HG02852 (cell line): ENCODE measurements around the gene CTNNA3.
A peak's percentile ranks its signal among the peaks of the same experiment; 100 is the strongest.

Experiments
- ATAC-seq: cut with Tn5 transposase; IDR thresholded peaks from one replicate; pipeline ENCODE4 v1.9.1; 2021; ENCODE audit warnings: mild to moderate bottlenecking, moderate library complexity; ENCODE audit not compliant: unreplicated experiment

Gene CTNNA3

DNA sequence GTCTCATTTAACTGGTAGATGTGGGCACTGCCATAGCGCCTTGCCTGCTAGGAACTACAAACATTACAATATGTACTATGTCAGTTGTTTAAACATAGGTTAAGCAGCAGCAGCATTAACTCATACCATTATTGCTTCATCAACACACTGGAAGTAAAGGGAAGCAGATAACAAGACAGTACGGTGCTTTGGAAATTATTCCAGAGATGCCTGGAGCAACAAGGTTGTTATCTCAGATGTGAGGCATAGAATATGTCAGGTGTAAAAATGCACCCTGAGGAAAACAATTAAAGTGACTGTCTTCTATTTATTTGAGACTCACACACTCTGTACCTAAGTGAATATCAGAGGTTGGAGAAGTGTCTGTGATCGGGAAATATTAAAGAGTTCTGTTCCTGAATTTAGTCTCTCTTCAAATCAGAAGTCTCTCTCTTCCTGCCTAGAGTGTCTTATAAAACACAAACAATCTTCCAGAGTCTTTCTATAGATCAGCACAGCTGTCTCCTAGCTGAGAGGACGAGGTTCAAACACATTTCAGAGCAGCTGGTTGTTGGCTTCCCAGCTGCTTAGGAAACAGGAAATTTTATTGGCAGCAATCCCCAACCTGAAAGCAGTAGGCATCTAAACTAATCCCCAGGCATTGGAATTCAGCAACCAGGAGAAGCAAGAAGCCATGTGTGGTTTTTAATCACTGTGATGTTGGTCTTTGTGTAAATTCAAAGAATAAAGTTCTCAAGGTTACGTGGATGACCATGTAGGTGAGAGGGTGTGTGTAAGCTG, 1764.5 kb downstream of the CTNNA3 start:
- ATAC-seq, result no peak

- ATAC-seq, result no peak
These were observed 1784.7 kb downstream of the CTNNA3 start for GRCh38 chr10:65911151-65911835.

DNA sequence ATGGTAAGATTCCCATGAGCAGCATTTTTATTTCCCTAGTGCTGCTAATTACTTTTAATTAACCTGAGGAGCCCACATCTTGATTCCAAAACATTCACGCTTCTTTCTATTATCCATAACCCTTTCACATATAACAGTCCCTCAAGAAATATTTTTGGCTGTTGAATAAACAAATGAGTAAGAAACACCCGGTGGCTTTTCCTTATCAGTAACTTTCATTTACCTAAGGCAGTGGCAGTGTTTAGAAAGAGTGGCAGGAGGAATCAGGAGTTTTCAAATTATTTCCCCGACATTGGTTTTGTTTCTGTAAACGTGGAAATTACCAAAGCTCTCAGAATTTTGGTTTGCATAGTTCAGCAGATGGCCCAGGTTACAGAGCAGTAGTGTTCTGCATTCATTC, 1785.8 kb downstream of the CTNNA3 start:
- no peak for ATAC-seq

DNA sequence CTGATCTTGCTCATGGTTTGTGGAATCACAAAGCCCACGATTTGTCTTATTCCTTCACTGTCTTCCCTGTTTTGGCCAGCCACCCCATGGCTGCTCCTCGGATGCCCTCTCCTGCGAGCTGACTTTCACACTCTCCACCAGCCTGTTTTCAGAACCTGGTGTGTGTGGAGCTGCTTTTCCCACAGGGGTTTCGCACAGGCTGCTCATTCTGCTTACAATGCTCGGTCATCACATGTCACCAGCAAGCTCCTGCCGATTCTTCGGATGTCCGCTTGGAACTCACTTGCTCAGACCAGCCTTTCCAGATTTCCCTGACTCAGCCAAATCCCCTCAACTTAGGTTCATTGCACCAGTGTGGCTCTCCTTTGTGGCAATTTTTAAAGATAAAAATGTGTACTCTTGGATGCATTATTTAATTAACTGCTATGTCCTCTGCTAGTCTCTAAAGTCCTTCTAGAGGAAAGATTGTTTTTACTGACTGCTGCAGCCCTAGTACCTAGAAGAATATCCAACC, 1788.7 kb downstream of the CTNNA3 start:
- ATAC-seq, result no peak

- no peak for ATAC-seq
These were observed 1792.4 kb downstream of the CTNNA3 start for GRCh38 chr10:65903620-65904019.

- no peak for ATAC-seq
These were observed 1795.7 kb downstream of the CTNNA3 start for GRCh38 chr10:65900271-65900670.

- no peak for ATAC-seq
These were observed 1797.9 kb downstream of the CTNNA3 start for GRCh38 chr10:65898055-65898454.

DNA sequence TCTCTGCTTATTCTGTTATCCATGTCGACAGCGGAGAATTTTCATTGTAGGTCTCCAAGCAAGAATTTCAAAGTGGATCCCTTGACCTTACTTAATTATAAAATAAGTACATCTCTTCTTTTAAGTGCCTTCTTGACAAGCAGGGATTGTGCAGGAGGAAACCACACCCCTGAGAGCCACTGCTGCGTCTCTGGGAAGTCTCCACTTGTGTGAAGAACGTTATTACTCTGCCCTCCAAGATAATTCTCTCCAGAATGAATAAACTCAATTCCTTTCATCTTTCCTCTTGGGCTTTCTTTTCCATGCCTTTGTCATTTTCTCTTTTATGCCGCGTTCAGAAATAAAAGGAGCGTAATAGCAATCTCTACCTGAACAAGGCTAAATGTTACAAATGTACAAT, 1801.0 kb downstream of the CTNNA3 start:
- no peak for ATAC-seq

GRCh38 chr10:65894379-65894778, 1801.6 kb downstream of the CTNNA3 start:
- no peak for ATAC-seq

GRCh38 chr10:65893676-65894075, 1802.3 kb downstream of the CTNNA3 start:
- no peak for ATAC-seq

- ATAC-seq, result no peak
These were observed 1803.7 kb downstream of the CTNNA3 start for GRCh38 chr10:65892284-65892683.

DNA sequence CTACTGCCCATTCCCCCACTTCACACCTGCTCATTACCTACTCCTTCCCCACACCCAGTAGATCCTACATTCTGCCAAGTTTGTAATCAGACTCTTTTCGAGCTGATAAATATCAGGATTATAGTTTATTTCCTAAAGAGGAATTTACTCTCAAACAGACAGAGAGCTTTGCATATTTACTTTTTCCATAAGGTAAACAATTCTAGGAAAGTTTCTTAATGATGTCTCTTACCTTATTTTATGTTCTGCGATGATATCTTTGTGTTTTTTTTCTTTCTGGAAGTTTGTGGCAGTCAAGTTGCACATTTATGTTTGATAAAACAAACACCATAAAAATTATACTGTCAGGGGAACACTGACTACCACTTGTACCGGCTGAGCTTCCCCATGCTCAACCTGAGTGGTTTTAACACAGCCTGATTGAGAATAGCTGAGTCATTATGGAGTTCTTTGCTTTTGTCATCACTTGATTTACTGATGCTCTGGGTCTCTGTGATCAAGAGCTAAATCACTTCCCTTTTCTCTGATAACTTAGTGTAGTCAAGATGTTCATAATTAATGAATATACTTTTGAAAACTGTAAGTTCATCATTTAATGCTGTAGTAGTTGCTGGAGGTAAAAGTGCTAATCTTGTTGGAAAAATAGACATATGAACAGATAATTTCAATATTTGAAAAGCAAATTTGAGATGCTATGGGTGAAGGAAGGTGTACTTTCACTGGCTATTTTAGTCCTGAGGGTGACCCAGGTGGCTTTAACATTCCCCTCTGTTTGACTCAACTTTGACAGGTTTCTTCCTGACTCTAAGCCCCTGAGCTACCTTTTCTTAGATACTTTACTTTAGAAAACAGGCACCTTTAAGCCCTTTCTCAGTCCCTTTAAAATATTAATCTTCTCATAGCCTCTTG, 1804.7 kb downstream of the CTNNA3 start:
- ATAC-seq, result peak; percentile 85

- no peak for ATAC-seq
These were observed 1831.5 kb downstream of the CTNNA3 start for GRCh38 chr10:65864529-65864928.

DNA sequence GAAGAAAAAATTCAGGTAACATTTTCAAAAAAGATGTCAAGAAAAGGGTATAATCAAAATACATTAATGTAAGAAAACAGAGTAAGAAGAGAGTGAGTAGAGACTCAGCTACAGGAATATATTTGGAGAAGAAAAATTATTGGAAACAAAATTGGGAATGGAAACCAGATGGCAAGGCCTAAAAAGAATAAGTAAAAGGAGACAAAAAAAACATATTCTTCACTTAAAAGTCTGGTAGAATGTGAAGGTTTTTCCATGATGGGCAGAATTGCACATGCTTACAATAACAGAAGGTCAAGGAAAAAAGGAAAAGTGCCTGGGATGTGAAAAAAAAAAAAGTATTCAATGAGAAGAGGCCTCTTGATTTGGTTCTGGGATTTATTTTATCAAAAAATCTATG, 1832.0 kb downstream of the CTNNA3 start:
- ATAC-seq, result no peak
